ENCODE results near the gene RAB9A.
"Not testable (repeated sequence)": the region's sequence is repeated elsewhere in the genome, so short reads cannot be mapped to it uniquely, and the experiment has no call there.

DNA sequence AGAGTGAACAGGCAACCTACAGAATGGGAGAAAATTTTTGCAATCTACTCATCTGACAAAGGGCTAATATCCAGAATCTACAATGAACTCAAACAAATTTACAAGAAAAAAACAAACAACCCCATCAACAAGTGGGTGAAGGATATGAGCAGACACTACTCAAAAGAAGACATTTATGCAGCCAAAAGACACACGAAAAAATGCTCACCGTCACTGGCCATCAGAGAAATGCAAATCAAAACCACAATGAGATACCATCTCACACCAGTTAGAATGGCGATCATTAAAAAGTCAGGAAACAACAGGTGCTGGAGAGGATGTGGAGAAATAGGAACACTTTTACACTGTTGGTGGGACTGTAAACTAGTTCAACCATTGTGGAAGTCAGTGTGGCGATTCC, 47.2 kb upstream of the RAB9A start:
- TF ChIP-seq, protein P1, sequence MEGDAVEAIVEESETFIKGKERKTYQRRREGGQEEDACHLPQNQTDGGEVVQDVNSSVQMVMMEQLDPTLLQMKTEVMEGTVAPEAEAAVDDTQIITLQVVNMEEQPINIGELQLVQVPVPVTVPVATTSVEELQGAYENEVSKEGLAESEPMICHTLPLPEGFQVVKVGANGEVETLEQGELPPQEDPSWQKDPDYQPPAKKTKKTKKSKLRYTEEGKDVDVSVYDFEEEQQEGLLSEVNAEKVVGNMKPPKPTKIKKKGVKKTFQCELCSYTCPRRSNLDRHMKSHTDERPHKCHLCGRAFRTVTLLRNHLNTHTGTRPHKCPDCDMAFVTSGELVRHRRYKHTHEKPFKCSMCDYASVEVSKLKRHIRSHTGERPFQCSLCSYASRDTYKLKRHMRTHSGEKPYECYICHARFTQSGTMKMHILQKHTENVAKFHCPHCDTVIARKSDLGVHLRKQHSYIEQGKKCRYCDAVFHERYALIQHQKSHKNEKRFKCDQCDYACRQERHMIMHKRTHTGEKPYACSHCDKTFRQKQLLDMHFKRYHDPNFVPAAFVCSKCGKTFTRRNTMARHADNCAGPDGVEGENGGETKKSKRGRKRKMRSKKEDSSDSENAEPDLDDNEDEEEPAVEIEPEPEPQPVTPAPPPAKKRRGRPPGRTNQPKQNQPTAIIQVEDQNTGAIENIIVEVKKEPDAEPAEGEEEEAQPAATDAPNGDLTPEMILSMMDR (IDR thresholded peaks at IDR 0.05): not testable (repeated sequence)
- not testable (repeated sequence) for TF ChIP-seq POLR2A, POLR2AphosphoS5 (IDR thresholded peaks at IDR 0.05)
